ENCODE measurements around the gene PAPSS2.

DNA sequence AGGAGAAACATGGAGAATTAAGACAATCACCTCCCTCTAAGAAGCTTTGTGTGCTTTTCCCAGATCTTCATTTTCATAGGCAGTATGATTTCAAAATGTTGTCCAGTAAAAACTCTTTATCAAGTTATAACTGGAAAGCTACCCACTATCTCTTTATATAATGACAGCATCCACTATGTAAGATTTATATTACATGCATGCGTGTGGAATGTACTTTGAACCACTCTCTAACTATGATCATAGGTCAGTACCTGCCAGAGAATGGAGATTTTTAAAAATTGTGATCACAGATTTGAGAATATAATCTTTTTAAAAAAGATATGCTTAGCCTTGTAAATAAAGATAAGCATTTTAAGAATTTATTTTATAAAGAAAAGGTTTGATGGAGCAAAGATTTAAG is 17.9 kb downstream of the PAPSS2 start:
- TF ChIP-seq CTCF (conservative IDR thresholded peaks at IDR 0.05 in 1 of 2, IDR thresholded peaks at IDR 0.05 in 1 of 2; ENCODE audit: low read depth in 1 of 2, low read length in 2 of 2), result no peak
- no peak for TF ChIP-seq EZH2 (IDR thresholded peaks at IDR 0.05; ENCODE audit: low read length, missing control alignments)
